ENCODE data around the gene SLC2A9. TPM values are rescaled to one million over a fixed set of nuclear protein-coding genes. Genes with fewer than 3 reads are reported as not detected.

Gene SLC2A9
- total RNA-seq, 4 donors from 2014 or later: 5.6 to 10.5 (median 6.5) TPM

DNA sequence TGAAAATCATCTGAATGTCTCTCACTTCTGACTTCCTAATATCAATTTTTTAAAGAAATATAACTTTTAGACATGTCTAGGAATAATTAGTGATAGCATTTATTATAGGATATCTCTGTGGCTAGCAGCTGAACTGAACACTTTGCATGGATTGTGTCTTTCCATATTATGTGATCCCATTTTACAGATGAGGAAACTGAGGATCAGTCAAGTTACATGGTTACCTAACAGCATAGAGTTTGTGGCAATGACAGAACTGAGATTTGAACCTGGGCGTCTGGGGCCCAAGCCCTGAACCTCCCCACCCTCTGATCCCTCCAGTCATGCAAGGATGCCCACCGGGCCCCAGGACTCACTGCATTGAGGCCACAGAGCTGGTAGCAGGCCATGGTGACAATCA is 101.3 kb downstream of the SLC2A9 start:
- intact Hi-C loops (cut with DNase I): no loop called here
- no peak for TF ChIP-seq EP300 (IDR thresholded peaks at IDR 0.05)
- TF ChIP-seq, protein P1, sequence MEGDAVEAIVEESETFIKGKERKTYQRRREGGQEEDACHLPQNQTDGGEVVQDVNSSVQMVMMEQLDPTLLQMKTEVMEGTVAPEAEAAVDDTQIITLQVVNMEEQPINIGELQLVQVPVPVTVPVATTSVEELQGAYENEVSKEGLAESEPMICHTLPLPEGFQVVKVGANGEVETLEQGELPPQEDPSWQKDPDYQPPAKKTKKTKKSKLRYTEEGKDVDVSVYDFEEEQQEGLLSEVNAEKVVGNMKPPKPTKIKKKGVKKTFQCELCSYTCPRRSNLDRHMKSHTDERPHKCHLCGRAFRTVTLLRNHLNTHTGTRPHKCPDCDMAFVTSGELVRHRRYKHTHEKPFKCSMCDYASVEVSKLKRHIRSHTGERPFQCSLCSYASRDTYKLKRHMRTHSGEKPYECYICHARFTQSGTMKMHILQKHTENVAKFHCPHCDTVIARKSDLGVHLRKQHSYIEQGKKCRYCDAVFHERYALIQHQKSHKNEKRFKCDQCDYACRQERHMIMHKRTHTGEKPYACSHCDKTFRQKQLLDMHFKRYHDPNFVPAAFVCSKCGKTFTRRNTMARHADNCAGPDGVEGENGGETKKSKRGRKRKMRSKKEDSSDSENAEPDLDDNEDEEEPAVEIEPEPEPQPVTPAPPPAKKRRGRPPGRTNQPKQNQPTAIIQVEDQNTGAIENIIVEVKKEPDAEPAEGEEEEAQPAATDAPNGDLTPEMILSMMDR (IDR thresholded peaks at IDR 0.05): no peak
- no peak for TF ChIP-seq POLR2A (IDR thresholded peaks at IDR 0.05; ENCODE audit: low read depth)
- TF ChIP-seq POLR2AphosphoS5 (IDR thresholded peaks at IDR 0.05): no peak
- 100% methylated on average over 2 of the region's 2 CpGs for WGBS
- no peak overlapping the region for H3K4me3 ChIP-seq
- DNase-seq (ENCODE audit: extremely low spot score): no peak
- H3K27me3 ChIP-seq: no peaks in the 10 kb centered on the region
- peaks cover 0 to 6% (median 0%) of the 10 kb centered on the region in 4 donors for H3K36me3 ChIP-seq
- no peak overlapping the region for H3K27ac ChIP-seq (replicated peaks in 1 of 4)
- H3K9me3 ChIP-seq: no peaks in the 10 kb centered on the region
- H3K4me1 ChIP-seq: peaks cover 0 to 3% (median 0%) of the 10 kb centered on the region in 4 donors

DNA sequence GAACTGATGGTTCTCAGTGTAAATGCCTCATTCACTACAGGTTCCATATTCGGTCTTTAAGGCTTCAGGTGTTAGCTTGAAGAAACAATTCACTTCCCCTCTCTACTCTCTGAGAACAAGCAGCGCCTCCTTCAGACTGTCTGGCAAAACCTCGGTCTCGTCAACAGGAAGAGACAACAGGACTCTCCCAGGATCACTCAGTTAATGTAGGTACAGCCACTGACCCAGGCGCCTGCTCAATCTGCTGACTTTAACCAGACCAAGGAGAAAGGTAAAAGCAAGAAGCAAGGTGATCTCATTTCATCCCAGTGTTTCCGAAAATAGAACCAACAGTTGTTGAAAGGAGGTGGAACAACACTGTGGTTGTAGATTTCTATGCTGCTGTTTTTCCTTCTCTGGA is 102.2 kb downstream of the SLC2A9 start:
- no peak for TF ChIP-seq POLR2AphosphoS5 (IDR thresholded peaks at IDR 0.05)
- TF ChIP-seq POLR2A (IDR thresholded peaks at IDR 0.05; ENCODE audit: low read depth): no peak
- TF ChIP-seq, protein P1 (IDR thresholded peaks at IDR 0.05): no peak
- TF ChIP-seq EP300 (IDR thresholded peaks at IDR 0.05): no peak
- no peak for DNase-seq (ENCODE audit: extremely low spot score)
- no peak overlapping the region for H3K27ac ChIP-seq (replicated peaks in 1 of 4)
- H3K27me3 ChIP-seq: no peaks in the 10 kb centered on the region
- no peaks in the 10 kb centered on the region for H3K9me3 ChIP-seq
- no peak overlapping the region for H3K4me3 ChIP-seq
- 98% methylated on average over 6 of the region's 6 CpGs for WGBS
- intact Hi-C loops (cut with DNase I): no loop called here
- peaks cover 0 to 6% (median 0%) of the 10 kb centered on the region in 4 donors for H3K36me3 ChIP-seq
- peaks cover 0 to 3% (median 0%) of the 10 kb centered on the region in 4 donors for H3K4me1 ChIP-seq

DNA sequence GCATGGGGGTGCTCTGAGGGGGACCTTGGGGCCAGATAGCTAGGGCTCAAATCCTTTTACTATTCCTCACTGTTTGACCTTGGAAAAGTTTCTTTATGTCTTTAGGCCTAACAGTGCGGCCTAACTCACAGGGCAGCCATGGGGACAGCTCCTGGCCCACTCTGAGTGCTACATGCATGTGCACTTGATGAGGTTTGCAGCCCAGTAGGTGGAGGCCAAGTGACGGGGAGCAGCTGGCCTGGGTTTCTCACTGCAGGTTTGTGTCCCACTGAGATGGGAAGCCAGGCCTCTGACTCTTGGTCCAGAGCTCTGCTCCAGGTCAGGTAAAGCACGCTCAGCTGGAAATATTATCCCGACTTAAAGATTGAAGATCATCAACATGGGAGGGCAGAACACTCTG is 102.8 kb downstream of the SLC2A9 start:
- H3K4me3 ChIP-seq: no peak overlapping the region
- H3K27ac ChIP-seq (replicated peaks in 1 of 4): no peak overlapping the region
- DNase-seq (ENCODE audit: extremely low spot score): no peak
- 96% methylated on average over 4 of the region's 4 CpGs for WGBS
- TF ChIP-seq, protein P1 (IDR thresholded peaks at IDR 0.05): no peak
- TF ChIP-seq POLR2AphosphoS5 (IDR thresholded peaks at IDR 0.05): no peak
- TF ChIP-seq POLR2A (IDR thresholded peaks at IDR 0.05; ENCODE audit: low read depth): no peak
- no peak for TF ChIP-seq EP300 (IDR thresholded peaks at IDR 0.05)
- H3K4me1 ChIP-seq: peaks cover 0 to 3% (median 0%) of the 10 kb centered on the region in 4 donors
- intact Hi-C loops (cut with DNase I): no loop called here
- no peaks in the 10 kb centered on the region for H3K27me3 ChIP-seq
- H3K9me3 ChIP-seq: no peaks in the 10 kb centered on the region
- peaks cover 0 to 6% (median 0%) of the 10 kb centered on the region in 4 donors for H3K36me3 ChIP-seq

DNA sequence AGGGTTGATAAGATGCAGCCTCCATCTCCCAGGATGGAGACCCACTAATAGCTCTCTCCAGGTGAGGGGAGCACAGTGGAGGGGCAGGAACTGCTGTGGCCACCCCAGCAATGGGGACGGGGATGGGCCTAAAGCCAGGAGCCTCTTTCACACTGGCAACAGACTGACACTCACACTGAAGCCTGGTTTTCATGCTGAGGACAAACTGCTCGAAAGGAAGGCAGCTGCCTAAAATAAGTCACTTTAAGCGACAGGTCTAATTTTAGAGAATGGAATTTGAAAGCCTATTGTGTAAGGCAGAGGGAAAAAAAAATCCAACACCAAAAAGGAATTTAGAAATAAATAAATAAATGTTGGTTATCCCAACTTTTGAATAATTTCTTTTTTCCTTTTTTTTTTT is 104.4 kb downstream of the SLC2A9 start:
- Histone ChIP-seq H3K36me3 (peaks cover 0 to 8% (median 0%) of the 10 kb centered on the region in 4 donors), H3K4me1 (peaks cover 0 to 3% (median 0%) of the 10 kb centered on the region in 4 donors), H3K4me3 (no peak overlapping the region), H3K27ac (replicated peaks in 1 of 4) (no peak overlapping the region), H3K27me3 (no peaks in the 10 kb centered on the region), H3K9me3 (no peaks in the 10 kb centered on the region)
- intact Hi-C loops (cut with DNase I): no loop called here
- no peak for DNase-seq (ENCODE audit: extremely low spot score)
- TF ChIP-seq, protein P1 (IDR thresholded peaks at IDR 0.05): no peak
- TF ChIP-seq POLR2A (IDR thresholded peaks at IDR 0.05; ENCODE audit: low read depth) (no peak), EP300 (IDR thresholded peaks at IDR 0.05) (no peak), POLR2AphosphoS5 (IDR thresholded peaks at IDR 0.05) (no peak)
- WGBS: 80% methylated on average over 3 of the region's 3 CpGs

DNA sequence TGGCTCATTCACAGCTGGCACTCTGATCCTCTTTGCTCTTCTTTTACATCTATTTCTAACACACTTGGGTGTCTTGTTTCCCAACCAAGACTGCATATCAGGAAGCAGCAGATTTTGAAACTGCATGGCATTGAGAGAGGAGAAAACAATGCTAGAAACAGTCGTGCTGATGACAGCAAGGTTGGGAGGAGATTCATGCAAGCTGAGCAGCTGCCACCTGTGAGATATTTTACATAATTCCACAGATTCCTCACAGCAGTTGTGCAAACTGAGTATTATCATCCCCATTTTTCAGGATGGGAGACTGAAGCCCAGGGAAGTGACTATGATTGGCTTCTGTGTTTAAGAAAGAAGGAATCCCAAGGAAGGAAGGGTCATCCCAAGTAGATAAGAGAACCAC is 105.0 kb downstream of the SLC2A9 start:
- intact Hi-C loops (cut with DNase I): no loop called here
- Histone ChIP-seq H3K27me3 (no peaks in the 10 kb centered on the region), H3K4me3 (no peak overlapping the region), H3K9me3 (no peaks in the 10 kb centered on the region), H3K27ac (replicated peaks in 1 of 4) (no peak overlapping the region), H3K36me3 (peaks cover 0 to 8% (median 0%) of the 10 kb centered on the region in 4 donors), H3K4me1 (peaks cover 0 to 3% (median 0%) of the 10 kb centered on the region in 4 donors)
- DNase-seq (ENCODE audit: extremely low spot score): no peak
- 54% methylated on average over 1 of the region's 1 CpG for WGBS
- TF ChIP-seq, protein P1 (IDR thresholded peaks at IDR 0.05): no peak
- TF ChIP-seq POLR2A (IDR thresholded peaks at IDR 0.05; ENCODE audit: low read depth) (no peak), POLR2AphosphoS5 (IDR thresholded peaks at IDR 0.05) (no peak), EP300 (IDR thresholded peaks at IDR 0.05) (no peak)
